SK-N-MC (cell line): Measurements from ENCODE around the gene HINFP.

Source experiments
- EZH2 ChIP-seq: fragments of 200-600 bp; sonication (generic); IDR thresholded peaks from one replicate; pipeline ENCODE4 v1.6.1; 2017; ENCODE audit warnings: antibody characterized with exemption
- POLR2AphosphoS5 ChIP-seq: IDR thresholded peaks from 2 replicates; pipeline ENCODE4 v1.6.1; 2012; ENCODE audit warnings: mild to moderate bottlenecking, low read depth, low read length, borderline replicate concordance

- no peak for TF ChIP-seq EZH2
- TF ChIP-seq POLR2AphosphoS5: no peak
Observed at GRCh38 chr11:119126675-119127268, 5.4 kb downstream of the HINFP start.
